ENCODE measurements around the gene MAZ.
A peak's percentile ranks its signal among the peaks of the same experiment; 100 is the strongest.

DNA sequence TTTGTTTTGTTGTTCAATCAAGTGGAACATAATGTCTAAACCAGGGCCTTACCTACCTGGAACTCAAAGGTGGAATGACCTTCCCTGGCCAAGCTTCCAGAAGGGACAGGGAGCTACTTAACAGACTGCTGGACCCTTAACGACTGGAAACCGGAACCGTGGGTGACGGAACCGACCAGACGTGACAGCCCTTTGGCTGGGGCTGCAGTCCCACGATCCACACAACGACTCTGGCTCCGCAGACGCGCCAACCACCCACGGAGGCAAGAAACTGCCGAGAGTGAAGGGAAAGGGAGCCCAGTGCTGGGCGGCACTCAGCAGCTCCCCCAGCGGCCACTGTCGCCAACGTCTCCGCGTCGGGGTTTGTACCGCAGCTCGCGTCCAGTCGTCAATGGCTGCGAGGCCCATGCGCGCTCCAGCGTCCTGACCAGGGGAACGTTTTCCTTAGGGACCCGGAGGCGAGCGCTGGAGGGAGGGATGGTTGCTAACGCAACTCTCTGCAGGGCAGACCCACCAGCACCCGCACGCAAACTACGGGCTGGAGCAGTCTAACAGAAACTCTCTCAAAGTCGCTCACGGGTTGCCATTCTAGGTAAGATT, 21.3 kb upstream of the MAZ start:
- TF ChIP-seq CTCF (IDR thresholded peaks at IDR 0.05) (peak; percentile 42 to 88 (median 74)), POLR2A (IDR thresholded peaks at IDR 0.05) (peak in 1 of 2 donors; percentile 28)

All from thyroid gland (tissue), 4 donors.